ENCODE results near the gene NR6A1. TPM values are rescaled to one million over a fixed set of nuclear protein-coding genes. Genes with fewer than 3 reads are reported as not detected.

The NR6A1 gene
- total and polyA plus RNA-seq, 2 experiments from 2014 or later, result 44.2 to 139 TPM

- Histone ChIP-seq H3K9me2 (ENCODE audit: insufficient read depth) (no peaks in the 10 kb centered on the region), H3K4me3 (no peak overlapping the region), H4K20me1 (replicated peaks; ENCODE audit: insufficient read depth) (0 out of 2 replicates have a peak, but pooled peaks cover 6% of the 10 kb centered on the region), H3K4me1 (ENCODE audit: insufficient read depth) (peaks cover 3% of the 10 kb centered on the region; the same call in 1 of the 2 replicates), H2AFZ (no peak overlapping the region), H3K79me2 (replicated peaks; ENCODE audit: insufficient read depth) (no peaks in the 10 kb centered on the region), H3K36me3 (ENCODE audit: insufficient read depth) (no peaks in the 10 kb centered on the region), H3K27me3 (ENCODE audit: insufficient read depth) (no peaks in the 10 kb centered on the region), H3K4me2 (no peak overlapping the region), H3F3A (replicated peaks; ENCODE audit: low read depth) (no peaks in the 10 kb centered on the region), H3K27ac (ENCODE audit: low read depth) (no peak overlapping the region)
- no peaks in the 10 kb centered on the region; the same call in 2 of the 3 replicates for H3K36me3 Mint-ChIP-seq (ENCODE audit: low read depth)
- peaks cover 2% of the 10 kb centered on the region for H3K27me3 Mint-ChIP-seq (ENCODE audit: insufficient read depth, low read depth, poor library complexity)
- H3K9me3 Mint-ChIP-seq, result no peaks in the 10 kb centered on the region
- peak overlapping the region; percentile 27 for H3K27ac Mint-ChIP-seq
- DNase-seq (ENCODE audit: low spot score) (no peak), ATAC-seq (no peak)
- no peak overlapping the region for H3K4me3 Mint-ChIP-seq
- TF ChIP-seq ZNF114 (CRISPR knock-in tag; IDR thresholded peaks at IDR 0.05), result no peak
- TF ChIP-seq JUNB (IDR thresholded peaks at IDR 0.05; ENCODE audit: unreplicated experiment), result no peak
- TF ChIP-seq ZNF331 (CRISPR knock-in tag; IDR thresholded peaks at IDR 0.05; ENCODE audit: low read depth), result no peak
- TF ChIP-seq CREB1 (CRISPR knock-in tag; IDR thresholded peaks at IDR 0.05; ENCODE audit: low read depth), result no peak
- TF ChIP-seq POLR2AphosphoS5 (IDR thresholded peaks at IDR 0.05; ENCODE audit: low read depth), result no peak
- no peak for TF ChIP-seq REST (IDR thresholded peaks at IDR 0.05; ENCODE audit: unreplicated experiment)
- no peak for TF ChIP-seq CTCF (conservative IDR thresholded peaks at IDR 0.05; ENCODE audit: low read depth in 2 of 2)
- no peak for TF ChIP-seq ZNF462 (CRISPR knock-in tag; IDR thresholded peaks at IDR 0.05)
- no peak for TF ChIP-seq EZH2phosphoT487 (IDR thresholded peaks at IDR 0.05; ENCODE audit: unreplicated experiment)
- no peak for TF ChIP-seq STAT1 (IDR thresholded peaks at IDR 0.05; ENCODE audit: unreplicated experiment)
- TF ChIP-seq NANOG (IDR thresholded peaks at IDR 0.05; ENCODE audit: borderline replicate concordance), result no peak
- TF ChIP-seq ETS1 (IDR thresholded peaks at IDR 0.05), result no peak
- no peak for TF ChIP-seq EZH2 (IDR thresholded peaks at IDR 0.05; ENCODE audit: low read depth, unreplicated experiment)
- H3K4me1 Mint-ChIP-seq, result peaks cover 6% of the 10 kb centered on the region; the same call in 2 of the 3 replicates
These were observed 139.0 kb downstream of the NR6A1 start for GRCh38 chr9:124632077-124632621.
